ENCODE results near the gene NUDT16.

GRCh38 chr3:131406274-131406673 is 24.7 kb downstream of the NUDT16 start:
- TF ChIP-seq, protein P1, sequence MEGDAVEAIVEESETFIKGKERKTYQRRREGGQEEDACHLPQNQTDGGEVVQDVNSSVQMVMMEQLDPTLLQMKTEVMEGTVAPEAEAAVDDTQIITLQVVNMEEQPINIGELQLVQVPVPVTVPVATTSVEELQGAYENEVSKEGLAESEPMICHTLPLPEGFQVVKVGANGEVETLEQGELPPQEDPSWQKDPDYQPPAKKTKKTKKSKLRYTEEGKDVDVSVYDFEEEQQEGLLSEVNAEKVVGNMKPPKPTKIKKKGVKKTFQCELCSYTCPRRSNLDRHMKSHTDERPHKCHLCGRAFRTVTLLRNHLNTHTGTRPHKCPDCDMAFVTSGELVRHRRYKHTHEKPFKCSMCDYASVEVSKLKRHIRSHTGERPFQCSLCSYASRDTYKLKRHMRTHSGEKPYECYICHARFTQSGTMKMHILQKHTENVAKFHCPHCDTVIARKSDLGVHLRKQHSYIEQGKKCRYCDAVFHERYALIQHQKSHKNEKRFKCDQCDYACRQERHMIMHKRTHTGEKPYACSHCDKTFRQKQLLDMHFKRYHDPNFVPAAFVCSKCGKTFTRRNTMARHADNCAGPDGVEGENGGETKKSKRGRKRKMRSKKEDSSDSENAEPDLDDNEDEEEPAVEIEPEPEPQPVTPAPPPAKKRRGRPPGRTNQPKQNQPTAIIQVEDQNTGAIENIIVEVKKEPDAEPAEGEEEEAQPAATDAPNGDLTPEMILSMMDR (IDR thresholded peaks at IDR 0.05): no peak
- no peak for TF ChIP-seq POLR2A (IDR thresholded peaks at IDR 0.05)
